HG02623 (cell line): Measurements from ENCODE around the gene KRTAP1-1.
"Not testable (repeated sequence)": the region's sequence is repeated elsewhere in the genome, so short reads cannot be mapped to it uniquely, and the experiment has no call there.

Experiments used
- ATAC-seq: cut with Tn5 transposase; IDR thresholded peaks from one replicate; pipeline ENCODE4 v1.9.1; 2021; ENCODE audit warnings: moderate library complexity; ENCODE audit not compliant: unreplicated experiment

Gene KRTAP1-1

GRCh38 chr17:41057547-41057946, 16.3 kb upstream of the KRTAP1-1 start:
- ATAC-seq, result no peak

GRCh38 chr17:41055130-41055529, 13.9 kb upstream of the KRTAP1-1 start, which contains the start of gene KRTAP2-2:
Gene KRTAP2-2 (minus strand): TSS chr17:41055230. CDS start chr17:41055211, 19 bp downstream.
- ATAC-seq, result not testable (repeated sequence)

GRCh38 chr17:41054556-41054955, 13.3 kb upstream of the KRTAP1-1 start:
- not testable (repeated sequence) for ATAC-seq

GRCh38 chr17:41054025-41054424, 12.8 kb upstream of the KRTAP1-1 start:
- no peak for ATAC-seq

GRCh38 chr17:41052566-41052965, 11.3 kb upstream of the KRTAP1-1 start:
- ATAC-seq, result no peak

- ATAC-seq, result no peak
Observed at GRCh38 chr17:41049110-41049509, 7.9 kb upstream of the KRTAP1-1 start.

GRCh38 chr17:41048441-41048840, 7.2 kb upstream of the KRTAP1-1 start:
- no peak for ATAC-seq

- ATAC-seq, result not testable (repeated sequence)
Observed at GRCh38 chr17:41046735-41047465, 5.7 kb upstream of the KRTAP1-1 start, which contains the start of gene KRTAP2-1. Gene KRTAP2-1 (minus strand): TSS chr17:41047316. CDS start chr17:41047267, 49 bp downstream.

- no peak for ATAC-seq
Observed at GRCh38 chr17:41042953-41043352, 1.7 kb upstream of the KRTAP1-1 start.

- no peak for ATAC-seq
Observed at GRCh38 chr17:41037853-41038350, 3.3 kb downstream of the KRTAP1-1 start.

- ATAC-seq, result not testable (repeated sequence)
Observed at GRCh38 chr17:41034346-41034935, 6.8 kb downstream of the KRTAP1-1 start, which contains the start of gene KRTAP1-3. Gene KRTAP1-3 (minus strand): TSS chr17:41034874. CDS start chr17:41034821, 53 bp downstream.

- no peak for ATAC-seq
Observed at GRCh38 chr17:41029633-41030245, 11.5 kb downstream of the KRTAP1-1 start, which contains the start of gene KRTAP1-4. Gene KRTAP1-4 (minus strand): TSS chr17:41030195. CDS start chr17:41030078, 117 bp downstream.

- ATAC-seq, result no peak
Observed at GRCh38 chr17:41026715-41027471, 14.4 kb downstream of the KRTAP1-1 start, which contains the start of gene KRTAP1-5. Gene KRTAP1-5 (minus strand): TSS chr17:41027208. CDS start chr17:41027155, 53 bp downstream.

GRCh38 chr17:41024697-41025096, 16.6 kb downstream of the KRTAP1-1 start:
- ATAC-seq, result no peak

GRCh38 chr17:41020336-41020735, 20.9 kb downstream of the KRTAP1-1 start:
- ATAC-seq, result no peak

GRCh38 chr17:41019415-41019814, 21.8 kb downstream of the KRTAP1-1 start:
- no peak for ATAC-seq

- ATAC-seq, result no peak
Observed at GRCh38 chr17:41018541-41018940, 22.7 kb downstream of the KRTAP1-1 start.

- no peak for ATAC-seq
Observed at GRCh38 chr17:41016578-41017215, 24.6 kb downstream of the KRTAP1-1 start.

GRCh38 chr17:41015454-41015853, 25.8 kb downstream of the KRTAP1-1 start:
- no peak for ATAC-seq

GRCh38 chr17:41013606-41014005, 27.6 kb downstream of the KRTAP1-1 start:
- ATAC-seq, result no peak
